ENCODE results near the gene VWA2. TPM values are rescaled to one million over a fixed set of nuclear protein-coding genes. Genes with fewer than 3 reads are reported as not detected.

Gene VWA2
- total and polyA plus RNA-seq, 2 of the 4 experiments (the other 2 are of a cell fraction), result not detected

DNA sequence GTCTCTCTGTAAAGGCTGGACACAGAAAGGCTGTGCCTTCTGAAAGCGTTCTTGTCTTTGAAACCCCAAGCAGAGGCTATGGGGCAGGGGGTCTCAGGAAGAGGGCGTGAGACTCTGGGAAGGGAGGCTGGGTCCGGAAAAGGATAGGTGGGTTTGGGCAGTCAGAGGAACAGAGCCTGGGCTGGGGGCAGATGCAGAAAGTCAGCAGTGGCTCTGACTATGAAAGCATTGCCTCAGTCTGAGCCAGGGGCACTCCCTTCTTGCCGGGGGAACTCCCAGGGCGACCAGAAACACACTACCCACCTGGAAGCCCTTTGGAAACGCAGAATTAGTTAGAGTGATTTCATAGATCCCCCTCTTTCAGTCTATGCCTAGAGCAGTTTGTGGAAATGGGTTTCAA, 72.0 kb downstream of the VWA2 start:
- H3K56ac ChIP-seq (ENCODE audit: extremely low read depth, insufficient read depth, low read length), result no peak overlapping the region
- no peak overlapping the region for H4K5ac ChIP-seq (ENCODE audit: low read depth, low read length)
- no peak overlapping the region for H2AK9ac ChIP-seq (replicated peaks; ENCODE audit: low read depth, low read length, poor library complexity)
- no peak overlapping the region for H2AFZ ChIP-seq (replicated peaks; ENCODE audit: low read length, poor library complexity)
- dilution Hi-C loops (cut with HindIII; ENCODE audit: low sequenced_read_pairs, unreplicated experiment) (no loop called here), in situ Hi-C loops (cut with MboI; ENCODE audit: low sequenced_read_pairs) (no loop called here), intact Hi-C loops (cut with micrococcal nuclease) (no loop called here)
- no peaks in the 10 kb centered on the region; the same call in 1 of the 2 replicates for H3K9me3 ChIP-seq (ENCODE audit: control insufficient read depth, insufficient read depth, low read length)
- peaks cover 7% of the 10 kb centered on the region for H3K9me1 ChIP-seq (ENCODE audit: insufficient read depth, low read length)
- H2BK5ac ChIP-seq (ENCODE audit: low read depth, low read length, poor library complexity, severe bottlenecking), result no peak overlapping the region
- TF ChIP-seq BHLHE40 (IDR thresholded peaks at IDR 0.05; ENCODE audit: low read depth, low read length), result no peak
- TF ChIP-seq, protein P1, sequence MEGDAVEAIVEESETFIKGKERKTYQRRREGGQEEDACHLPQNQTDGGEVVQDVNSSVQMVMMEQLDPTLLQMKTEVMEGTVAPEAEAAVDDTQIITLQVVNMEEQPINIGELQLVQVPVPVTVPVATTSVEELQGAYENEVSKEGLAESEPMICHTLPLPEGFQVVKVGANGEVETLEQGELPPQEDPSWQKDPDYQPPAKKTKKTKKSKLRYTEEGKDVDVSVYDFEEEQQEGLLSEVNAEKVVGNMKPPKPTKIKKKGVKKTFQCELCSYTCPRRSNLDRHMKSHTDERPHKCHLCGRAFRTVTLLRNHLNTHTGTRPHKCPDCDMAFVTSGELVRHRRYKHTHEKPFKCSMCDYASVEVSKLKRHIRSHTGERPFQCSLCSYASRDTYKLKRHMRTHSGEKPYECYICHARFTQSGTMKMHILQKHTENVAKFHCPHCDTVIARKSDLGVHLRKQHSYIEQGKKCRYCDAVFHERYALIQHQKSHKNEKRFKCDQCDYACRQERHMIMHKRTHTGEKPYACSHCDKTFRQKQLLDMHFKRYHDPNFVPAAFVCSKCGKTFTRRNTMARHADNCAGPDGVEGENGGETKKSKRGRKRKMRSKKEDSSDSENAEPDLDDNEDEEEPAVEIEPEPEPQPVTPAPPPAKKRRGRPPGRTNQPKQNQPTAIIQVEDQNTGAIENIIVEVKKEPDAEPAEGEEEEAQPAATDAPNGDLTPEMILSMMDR (conservative IDR thresholded peaks at IDR 0.05; ENCODE audit: low read depth, low read length), result no peak
- TF ChIP-seq, protein P2, sequence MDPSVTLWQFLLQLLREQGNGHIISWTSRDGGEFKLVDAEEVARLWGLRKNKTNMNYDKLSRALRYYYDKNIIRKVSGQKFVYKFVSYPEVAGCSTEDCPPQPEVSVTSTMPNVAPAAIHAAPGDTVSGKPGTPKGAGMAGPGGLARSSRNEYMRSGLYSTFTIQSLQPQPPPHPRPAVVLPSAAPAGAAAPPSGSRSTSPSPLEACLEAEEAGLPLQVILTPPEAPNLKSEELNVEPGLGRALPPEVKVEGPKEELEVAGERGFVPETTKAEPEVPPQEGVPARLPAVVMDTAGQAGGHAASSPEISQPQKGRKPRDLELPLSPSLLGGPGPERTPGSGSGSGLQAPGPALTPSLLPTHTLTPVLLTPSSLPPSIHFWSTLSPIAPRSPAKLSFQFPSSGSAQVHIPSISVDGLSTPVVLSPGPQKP (IDR thresholded peaks at IDR 0.05; ENCODE audit: borderline replicate concordance, low read depth, low read length), result no peak
- no peak for TF ChIP-seq NFE2L2 (IDR thresholded peaks at IDR 0.05; ENCODE audit: low read depth, low read length)
- TF ChIP-seq SMC3 (IDR thresholded peaks at IDR 0.05; ENCODE audit: low read depth, low read length), result no peak
- TF ChIP-seq, protein P3, sequence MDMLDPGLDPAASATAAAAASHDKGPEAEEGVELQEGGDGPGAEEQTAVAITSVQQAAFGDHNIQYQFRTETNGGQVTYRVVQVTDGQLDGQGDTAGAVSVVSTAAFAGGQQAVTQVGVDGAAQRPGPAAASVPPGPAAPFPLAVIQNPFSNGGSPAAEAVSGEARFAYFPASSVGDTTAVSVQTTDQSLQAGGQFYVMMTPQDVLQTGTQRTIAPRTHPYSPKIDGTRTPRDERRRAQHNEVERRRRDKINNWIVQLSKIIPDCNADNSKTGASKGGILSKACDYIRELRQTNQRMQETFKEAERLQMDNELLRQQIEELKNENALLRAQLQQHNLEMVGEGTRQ (IDR thresholded peaks at IDR 0.05; ENCODE audit: low read depth, low read length), result no peak
- no peak for TF ChIP-seq RAD21 (IDR thresholded peaks at IDR 0.05; ENCODE audit: low read length)
- no peak for TF ChIP-seq MAFK (IDR thresholded peaks at IDR 0.05; ENCODE audit: low read depth, low read length)
- TF ChIP-seq CHD1 (IDR thresholded peaks at IDR 0.05; ENCODE audit: low read depth, low read length), result no peak
- no peak for TF ChIP-seq CEBPB (IDR thresholded peaks at IDR 0.05; ENCODE audit: low read depth, low read length)
- TF ChIP-seq POLR2A (IDR thresholded peaks at IDR 0.05; ENCODE audit: low read depth, low read length), result no peak
- no peak for TF ChIP-seq MAZ (IDR thresholded peaks at IDR 0.05; ENCODE audit: borderline replicate concordance, low read depth, low read length)
- TF ChIP-seq MXI1 (IDR thresholded peaks at IDR 0.05; ENCODE audit: borderline replicate concordance, low read depth, low read length), result no peak
- no peak for TF ChIP-seq RCOR1 (IDR thresholded peaks at IDR 0.05; ENCODE audit: insufficient replicate concordance, low read length)
- TF ChIP-seq RFX5 (IDR thresholded peaks at IDR 0.05; ENCODE audit: low read depth, low read length), result no peak
- TF ChIP-seq FOS (IDR thresholded peaks at IDR 0.05; ENCODE audit: low read depth, low read length), result no peak
- no peak overlapping the region for H3K14ac ChIP-seq (replicated peaks; ENCODE audit: low read depth, low read length)
- POLR2A ChIA-PET (ENCODE audit: unreplicated experiment), result no interaction called here
- H2AK5ac ChIP-seq (ENCODE audit: low read depth, low read length), result no peak overlapping the region
- no peak overlapping the region for H3K4me3 ChIP-seq (ENCODE audit: insufficient read depth, low read depth, low read length)
- 60% methylated on average over 1 of the region's 6 CpGs; no CpG with 5 or more reads in 1 of the 2 experiments for WGBS, 2 experiments (ENCODE audit: extremely low coverage in 2 of 2, insufficient read length in 1 of 2)
- no peak overlapping the region for H2BK15ac ChIP-seq (ENCODE audit: low read depth, low read length)
- H3K36me3 ChIP-seq (ENCODE audit: control insufficient read depth, insufficient read depth, low read length), result no peaks in the 10 kb centered on the region
- H3K4me1 ChIP-seq (ENCODE audit: control insufficient read depth, insufficient read depth, low read length), result peaks cover 10% of the 10 kb centered on the region; the same call in 1 of the 2 replicates
- CTCF ChIA-PET, result no interaction called here
- DNase-seq (no peak), ATAC-seq (ENCODE audit: low read depth) (no peak)
- no peak overlapping the region for H3K4ac ChIP-seq (ENCODE audit: low read depth, low read length)
- no peak overlapping the region for H4K91ac ChIP-seq (ENCODE audit: insufficient read depth, low read depth, low read length)
- BruUV-seq (replicated peaks), result no TSS peak
- no peak overlapping the region for H2BK20ac ChIP-seq (ENCODE audit: low read depth, low read length)
- H3K79me1 ChIP-seq (ENCODE audit: low read depth in 1 of 2, low read length in 2 of 2), result no peaks in the 10 kb centered on the region
- H2BK120ac ChIP-seq (ENCODE audit: low read depth, low read length), result no peak overlapping the region
- no peak overlapping the region for H3K18ac ChIP-seq (ENCODE audit: low read depth, low read length)
- H3K9ac ChIP-seq (ENCODE audit: low read depth, low read length), result no peak overlapping the region
- no peak overlapping the region for H3K4me2 ChIP-seq (ENCODE audit: low read depth, low read length)
- H4K20me1 ChIP-seq (ENCODE audit: insufficient read depth, low read length), result peaks cover 4% of the 10 kb centered on the region; the same call in 1 of the 2 replicates
- peaks cover 16% of the 10 kb centered on the region for H3K27me3 ChIP-seq (ENCODE audit: control insufficient read depth, insufficient read depth, low read length)
- H4K8ac ChIP-seq (ENCODE audit: low read depth in 2 of 2, low read length in 2 of 2), result no peak overlapping the region
- H3K23ac ChIP-seq (ENCODE audit: low read depth, low read length), result no peak overlapping the region
- H3K27ac ChIP-seq (ENCODE audit: insufficient read depth, low read length), result no peak overlapping the region
